GM21390 (cell line): ENCODE measurements around the gene COL13A1.

Experiments used
- ATAC-seq: cut with Tn5 transposase; IDR thresholded peaks from one replicate; pipeline ENCODE4 v1.9.1; 2021; ENCODE audit not compliant: unreplicated experiment

Gene COL13A1

GRCh38 chr10:69844698-69845097 is 43.0 kb downstream of the COL13A1 start:
- no peak for ATAC-seq

GRCh38 chr10:69845574-69846292 is 44.0 kb downstream of the COL13A1 start:
- ATAC-seq = no peak

DNA sequence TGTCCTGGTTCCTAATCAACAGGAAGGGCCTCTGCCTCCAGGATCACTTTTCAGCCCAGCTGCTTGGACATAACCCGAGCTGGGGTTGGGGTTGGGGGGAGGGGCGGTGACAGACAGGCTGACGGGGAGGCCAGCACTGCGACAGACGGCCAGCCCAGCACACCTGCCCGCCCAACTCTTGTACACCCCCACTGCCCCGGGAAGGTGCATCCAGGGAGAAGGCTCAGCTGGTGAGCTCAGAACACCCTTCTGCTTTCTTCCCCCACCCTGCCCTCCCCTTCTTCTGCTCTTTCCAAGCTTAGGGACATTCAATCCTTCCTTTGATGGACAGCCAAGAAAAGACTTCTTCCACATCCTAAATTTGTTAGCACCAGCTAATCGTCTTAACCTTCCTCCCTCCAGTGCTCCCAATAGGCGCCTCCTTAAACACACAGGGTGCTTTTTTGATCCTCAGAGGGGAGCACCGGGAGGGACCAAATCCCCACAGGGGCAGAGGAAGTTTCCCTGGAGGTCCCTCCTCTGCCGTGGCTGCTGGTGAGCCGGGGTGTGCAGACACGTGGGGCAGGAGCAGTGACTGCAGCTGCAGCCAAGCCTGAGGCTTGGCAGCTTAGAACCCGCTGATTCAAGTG is 44.7 kb downstream of the COL13A1 start:
- ATAC-seq = no peak

DNA sequence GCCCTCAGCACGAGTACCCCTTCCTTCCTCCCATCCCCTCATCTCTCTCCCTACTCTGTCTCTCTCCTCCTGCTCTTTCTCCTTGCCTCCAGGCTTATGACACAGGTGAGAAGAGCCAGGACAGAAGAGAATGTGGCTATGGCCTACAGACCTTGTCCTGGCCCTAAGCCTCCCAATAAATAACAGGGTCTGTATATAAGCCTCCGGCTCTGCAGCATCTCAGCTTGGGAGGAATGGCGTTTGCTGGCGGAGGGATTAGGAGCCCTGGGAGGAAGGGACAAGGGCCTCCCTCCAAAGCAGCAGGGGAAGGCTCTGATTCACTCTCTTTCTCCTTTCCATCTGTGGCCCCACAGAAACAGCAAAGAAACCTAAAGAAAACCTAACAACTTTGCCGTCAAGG is 45.8 kb downstream of the COL13A1 start:
- ATAC-seq = no peak

DNA sequence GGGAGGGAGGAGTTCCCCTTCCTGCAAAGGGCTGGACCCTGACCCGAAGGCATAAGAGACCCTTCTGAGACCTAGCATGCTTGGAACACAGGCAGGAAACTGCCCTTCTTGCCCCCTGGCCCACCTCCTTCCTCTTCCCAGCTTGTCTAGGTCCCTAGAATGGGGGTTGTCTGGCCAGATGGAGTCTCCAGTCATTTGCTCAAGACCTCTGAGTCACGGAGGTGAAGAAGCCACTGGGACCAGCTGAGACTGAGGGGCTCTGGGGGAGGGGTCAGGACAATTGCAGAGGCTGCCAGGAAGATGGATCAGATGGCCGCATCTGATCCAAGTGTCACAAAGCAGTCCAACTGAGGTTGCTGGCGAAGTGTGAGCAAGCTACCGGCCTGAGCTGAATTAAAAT is 46.2 kb downstream of the COL13A1 start:
- no peak for ATAC-seq

DNA sequence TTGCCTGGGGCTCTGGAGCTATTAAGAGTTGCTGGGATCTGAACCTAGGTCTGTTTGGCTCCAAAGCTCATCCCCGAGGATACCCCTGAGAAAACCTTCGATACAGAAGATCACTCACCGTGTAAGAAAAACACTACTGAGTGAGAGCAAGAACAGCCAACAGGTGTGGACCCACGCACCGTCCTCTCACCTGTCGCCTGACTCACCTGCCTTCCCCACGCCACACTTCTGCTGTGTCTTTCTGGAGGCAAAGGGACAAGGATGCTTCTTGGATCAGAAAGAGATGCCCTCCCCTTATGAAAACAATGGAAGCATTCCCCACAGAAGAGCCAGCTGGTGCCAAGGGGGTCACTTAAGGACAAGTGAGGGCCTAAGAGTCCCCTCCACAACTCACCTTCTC is 46.7 kb downstream of the COL13A1 start:
- ATAC-seq = no peak

- no peak for ATAC-seq
Observed at GRCh38 chr10:69849825-69850224, 48.1 kb downstream of the COL13A1 start.

- ATAC-seq = no peak
Observed at GRCh38 chr10:69850440-69850839, 48.7 kb downstream of the COL13A1 start.

- no peak for ATAC-seq
Observed at GRCh38 chr10:69851306-69851705, 49.6 kb downstream of the COL13A1 start.

DNA sequence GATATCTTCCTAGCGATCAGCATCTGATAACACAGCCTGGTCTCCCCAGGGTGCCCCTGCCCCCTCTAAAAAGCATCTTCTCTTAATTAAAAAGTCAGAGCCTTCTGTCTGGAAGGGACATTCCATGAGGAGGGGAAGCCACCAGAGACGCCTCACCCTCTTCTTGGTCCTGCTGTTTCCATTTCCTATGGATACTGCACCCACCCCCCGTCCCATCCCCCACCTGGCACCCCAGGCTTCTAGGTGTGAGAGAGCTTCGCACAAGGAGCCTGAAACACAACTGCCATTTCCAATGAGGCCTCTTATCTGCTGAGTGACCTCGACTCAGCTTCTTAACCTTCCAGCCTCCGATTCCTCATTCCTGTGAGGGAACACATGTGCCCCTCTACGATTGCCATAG is 51.4 kb downstream of the COL13A1 start:
- ATAC-seq = no peak

DNA sequence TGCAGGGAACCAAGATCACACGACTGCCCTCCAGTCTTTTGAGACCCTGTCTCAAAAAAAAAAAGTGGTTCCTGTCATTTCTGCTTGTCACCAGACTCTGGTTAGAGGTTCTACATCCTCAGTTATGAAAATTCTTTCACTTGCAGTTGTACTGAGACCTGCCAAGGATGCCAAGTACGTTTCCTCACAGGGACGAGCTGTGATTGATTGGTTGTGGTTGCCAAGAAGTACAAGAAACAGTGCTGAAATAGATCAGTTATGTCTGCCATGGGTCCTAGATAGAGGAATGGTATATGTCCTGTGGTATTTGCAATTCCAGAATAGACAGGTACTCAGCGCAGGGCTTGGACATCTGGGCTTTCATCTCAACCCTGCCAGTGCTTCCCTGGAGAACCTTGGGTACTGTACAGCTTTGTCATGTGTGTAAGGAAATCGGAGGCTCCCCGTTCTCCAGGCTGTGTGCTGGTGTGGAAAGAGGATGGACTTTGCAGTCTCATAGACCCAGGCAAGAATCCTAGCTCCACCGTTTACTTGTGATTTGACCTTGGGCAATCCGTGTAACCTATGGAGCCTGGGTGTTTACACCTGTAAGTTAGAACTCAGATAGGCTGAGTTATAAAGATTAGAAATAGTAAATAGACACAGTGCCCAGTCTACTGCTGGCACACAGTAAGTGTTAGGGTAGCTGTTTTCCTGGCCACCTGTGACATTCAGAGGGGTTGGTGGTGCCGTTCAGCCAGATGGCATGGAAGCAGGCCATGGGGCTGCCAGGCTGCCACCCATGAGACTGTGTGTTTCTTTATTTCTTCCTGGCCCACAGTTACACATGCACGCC is 53.0 kb downstream of the COL13A1 start:
- no peak for ATAC-seq

GRCh38 chr10:69855346-69856111 is 53.8 kb downstream of the COL13A1 start:
- no peak for ATAC-seq

DNA sequence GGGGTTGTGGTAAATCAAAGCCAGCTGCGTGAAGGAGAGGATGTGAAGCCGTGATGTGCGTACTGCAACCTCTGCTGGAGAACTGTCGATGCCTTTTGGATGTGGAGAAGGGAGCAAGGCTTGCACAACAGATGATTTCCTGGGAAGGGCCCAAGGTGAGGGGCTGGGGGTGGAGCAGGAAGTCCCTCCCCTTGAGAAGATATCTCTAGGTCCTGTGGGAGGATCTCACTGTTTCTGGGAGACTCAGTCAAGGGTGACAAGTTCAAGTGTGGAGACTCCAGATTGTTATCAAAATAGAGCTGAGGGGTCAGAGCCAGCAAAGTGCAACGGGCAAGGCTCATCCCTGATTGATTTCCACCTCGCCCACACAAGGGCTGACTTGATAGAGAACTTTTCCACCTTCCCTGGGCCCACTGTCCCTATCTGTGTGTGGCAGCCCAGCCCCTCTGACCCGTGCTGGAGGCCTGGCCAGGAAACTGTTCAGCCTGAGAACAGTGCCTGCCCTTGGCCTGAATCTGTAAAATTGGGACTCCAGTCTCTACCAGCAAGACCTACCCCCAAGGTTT is 55.0 kb downstream of the COL13A1 start:
- no peak for ATAC-seq

- no peak for ATAC-seq
Observed at GRCh38 chr10:69858201-69858600, 56.5 kb downstream of the COL13A1 start.

DNA sequence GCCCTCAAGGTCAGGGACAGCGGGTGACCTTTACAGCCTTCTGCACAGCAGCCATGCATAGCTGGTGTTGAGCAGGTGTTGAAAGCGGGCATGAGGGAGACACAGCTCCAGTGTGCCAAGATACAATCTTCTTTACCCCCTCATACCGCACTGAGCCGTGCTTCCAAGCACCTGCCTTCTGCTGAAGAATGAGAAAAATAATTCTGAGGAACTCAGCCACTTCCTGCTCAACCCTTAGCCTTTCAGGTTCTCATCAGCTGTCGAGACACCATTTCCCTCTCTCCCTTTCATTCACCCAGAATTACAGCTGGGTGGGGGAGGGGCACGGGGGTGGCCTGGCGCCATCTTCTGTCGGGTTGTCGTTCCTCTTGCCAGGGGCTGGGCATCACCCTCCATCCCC is 58.6 kb downstream of the COL13A1 start:
- ATAC-seq = no peak

DNA sequence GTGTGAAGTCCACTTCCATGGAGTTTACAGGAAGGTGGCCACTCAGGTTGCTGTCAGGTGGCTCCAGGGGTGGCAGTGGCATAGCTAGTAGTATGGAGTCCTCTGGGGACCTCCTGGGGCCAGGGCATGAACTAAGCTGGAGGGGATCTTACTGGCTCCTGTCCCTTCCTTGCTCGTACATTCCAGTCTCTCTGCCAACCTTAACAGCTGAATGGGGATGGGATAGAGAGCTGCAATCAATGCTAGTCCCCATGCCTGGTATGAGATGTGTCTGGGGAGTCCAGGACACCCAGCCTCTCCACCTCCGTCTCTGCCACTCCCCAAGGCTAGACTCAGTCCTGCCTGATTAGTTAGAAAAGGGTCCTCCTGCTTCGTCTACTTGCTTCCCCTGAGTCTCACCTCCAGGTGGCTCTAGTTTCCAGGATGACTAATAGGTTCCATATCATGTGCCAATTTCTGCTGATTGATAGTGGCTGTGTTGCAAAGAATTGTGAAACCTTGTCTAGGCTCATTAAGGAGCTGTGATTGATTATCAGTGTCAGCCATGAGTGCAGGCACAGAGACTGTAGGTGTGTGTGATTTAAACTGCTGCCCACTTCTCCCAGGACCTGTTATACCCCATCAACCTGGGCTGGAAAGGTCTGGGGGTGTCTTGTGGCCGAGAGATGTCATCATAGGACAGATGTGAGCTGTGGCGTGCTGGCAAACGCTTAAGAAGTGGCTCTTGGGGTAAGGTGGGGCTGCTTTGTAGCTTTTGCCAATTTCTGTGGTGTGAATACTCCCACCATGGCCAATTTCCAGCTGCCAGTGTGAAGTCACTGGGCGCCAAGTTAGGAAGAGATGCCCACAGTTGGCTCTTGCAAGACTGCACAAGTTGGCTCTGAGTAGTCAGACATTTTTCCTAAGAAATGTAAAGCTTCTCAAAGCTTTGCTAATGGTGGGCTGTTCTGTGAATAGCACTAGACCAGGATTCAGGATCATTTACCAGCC is 59.8 kb downstream of the COL13A1 start:
- no peak for ATAC-seq

DNA sequence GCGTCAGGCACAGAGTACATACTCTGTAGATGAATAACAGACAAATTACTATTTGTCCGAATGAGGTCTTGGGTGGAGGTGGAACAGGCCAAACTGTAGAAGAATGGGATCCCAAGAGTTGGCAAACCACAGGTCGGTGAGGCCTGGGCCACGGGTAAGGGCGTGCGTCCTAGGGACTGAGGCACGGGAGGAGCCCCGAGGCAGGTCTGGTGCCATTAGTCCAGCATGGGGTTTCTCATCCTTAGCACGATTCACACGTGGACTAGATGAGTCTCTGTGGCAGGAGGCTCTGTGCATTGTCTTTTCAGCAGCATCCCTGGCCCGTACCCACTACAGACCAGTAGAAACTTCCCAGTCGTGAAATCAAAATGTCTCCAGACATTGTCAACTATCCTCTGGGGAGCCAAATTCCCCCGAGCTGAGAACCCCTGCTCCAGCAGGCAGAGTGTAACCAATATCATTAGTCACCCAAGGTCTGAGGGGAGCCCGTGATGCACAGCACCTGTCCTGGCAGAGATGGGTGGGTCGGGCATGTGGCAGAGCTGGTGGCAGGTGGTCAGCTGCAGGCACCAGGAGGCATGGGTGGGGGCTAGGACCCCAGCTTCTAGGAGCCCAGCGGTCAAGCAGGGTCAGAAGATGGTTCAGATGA is 61.3 kb downstream of the COL13A1 start:
- no peak for ATAC-seq

DNA sequence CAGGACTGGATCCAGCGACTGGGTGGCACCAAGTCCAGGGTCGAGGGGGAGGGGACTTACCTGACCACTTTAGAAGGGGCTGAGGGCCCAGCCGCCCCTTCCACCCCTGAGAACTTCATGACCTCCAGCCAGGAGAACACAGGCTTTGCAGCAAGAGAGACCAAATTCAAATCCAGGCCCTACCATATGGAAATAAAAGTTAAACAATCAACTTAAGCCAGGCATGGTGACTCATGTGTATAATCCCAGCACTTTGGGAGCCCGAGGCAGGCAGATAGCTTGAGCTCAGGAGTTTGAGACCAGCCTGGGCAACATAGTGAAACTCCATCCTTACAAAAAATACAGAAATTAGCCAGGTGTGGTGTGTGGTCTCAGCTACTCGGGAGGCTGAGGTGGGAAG is 61.9 kb downstream of the COL13A1 start:
- no peak for ATAC-seq

DNA sequence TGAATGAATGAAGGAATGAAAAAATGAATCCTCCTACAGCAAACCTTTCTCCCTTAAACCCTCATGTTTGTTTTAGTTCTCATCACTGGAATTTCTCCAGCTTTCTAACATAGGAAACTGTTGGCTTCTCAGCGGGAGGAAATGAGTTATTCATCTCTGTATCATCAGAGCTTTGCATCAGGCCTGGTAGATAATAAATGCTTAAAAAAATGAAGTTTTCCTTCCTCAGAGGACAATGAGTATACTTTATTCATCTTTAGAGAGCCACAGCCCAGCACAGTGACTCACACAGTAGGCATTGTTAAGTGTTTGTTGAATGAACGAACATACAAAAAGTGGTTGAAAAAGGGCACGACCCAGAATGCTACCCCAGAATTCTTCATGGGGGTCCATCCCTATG is 62.6 kb downstream of the COL13A1 start:
- ATAC-seq = no peak
